OCI-LY3 (cell line): ENCODE results near the gene CACNB4.

Experiments
- EZH2phosphoT487 ChIP-seq: fragments of 200-600 bp; shearing (Covaris generic); IDR thresholded peaks from 2 replicates; pipeline ENCODE4 v1.6.1; 2018; ENCODE audit warnings: antibody characterized with exemption, mixed run types, low read depth
- TF ChIP-seq, protein P1 (sequence below): fragments of 200-600, 300-600 bp; sonication (generic); IDR thresholded peaks from 2 replicates; pipeline ENCODE4 v1.5.1; 2014; ENCODE audit warnings: antibody characterized with exemption, low read length, low read depth

DNA sequence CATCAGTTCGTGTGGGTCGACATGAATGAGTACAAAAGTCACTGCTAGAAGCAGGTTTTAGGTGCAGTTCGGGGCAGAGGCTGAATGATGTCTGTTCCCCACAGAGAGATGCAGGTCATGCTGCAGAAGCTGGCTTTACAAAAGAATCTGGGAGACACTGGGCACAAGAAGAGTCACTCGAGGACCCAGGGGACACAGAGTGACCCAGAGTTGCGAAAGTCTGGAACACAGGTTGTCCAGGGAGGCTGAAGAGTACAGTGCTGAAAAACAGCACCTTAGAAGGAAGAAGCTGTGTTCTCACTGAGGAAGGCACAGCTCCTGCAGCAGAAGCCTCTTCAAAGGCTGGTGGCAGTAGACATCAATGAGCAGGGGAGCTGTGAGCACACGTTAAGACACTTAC is 14.8 kb downstream of the CACNB4 start:
- TF ChIP-seq, protein P1, sequence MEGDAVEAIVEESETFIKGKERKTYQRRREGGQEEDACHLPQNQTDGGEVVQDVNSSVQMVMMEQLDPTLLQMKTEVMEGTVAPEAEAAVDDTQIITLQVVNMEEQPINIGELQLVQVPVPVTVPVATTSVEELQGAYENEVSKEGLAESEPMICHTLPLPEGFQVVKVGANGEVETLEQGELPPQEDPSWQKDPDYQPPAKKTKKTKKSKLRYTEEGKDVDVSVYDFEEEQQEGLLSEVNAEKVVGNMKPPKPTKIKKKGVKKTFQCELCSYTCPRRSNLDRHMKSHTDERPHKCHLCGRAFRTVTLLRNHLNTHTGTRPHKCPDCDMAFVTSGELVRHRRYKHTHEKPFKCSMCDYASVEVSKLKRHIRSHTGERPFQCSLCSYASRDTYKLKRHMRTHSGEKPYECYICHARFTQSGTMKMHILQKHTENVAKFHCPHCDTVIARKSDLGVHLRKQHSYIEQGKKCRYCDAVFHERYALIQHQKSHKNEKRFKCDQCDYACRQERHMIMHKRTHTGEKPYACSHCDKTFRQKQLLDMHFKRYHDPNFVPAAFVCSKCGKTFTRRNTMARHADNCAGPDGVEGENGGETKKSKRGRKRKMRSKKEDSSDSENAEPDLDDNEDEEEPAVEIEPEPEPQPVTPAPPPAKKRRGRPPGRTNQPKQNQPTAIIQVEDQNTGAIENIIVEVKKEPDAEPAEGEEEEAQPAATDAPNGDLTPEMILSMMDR, result no peak
- no peak for TF ChIP-seq EZH2phosphoT487
